SH-SY5Y (cell line): ENCODE data around the gene AFTPH.

Experiments
- GATA2 ChIP-seq: IDR thresholded peaks from 2 replicates; pipeline ENCODE4 v1.6.1; 2011; ENCODE audit warnings: mild to moderate bottlenecking, low read depth, low read length
- GATA3 ChIP-seq: IDR thresholded peaks from 2 replicates; pipeline ENCODE4 v1.6.1; 2011; ENCODE audit warnings: low read depth, mild to moderate bottlenecking, low read length, moderate library complexity

Gene AFTPH

GRCh38 chr2:64581777-64582539, 57.8 kb downstream of the AFTPH start:
- TF ChIP-seq GATA2 (no peak), GATA3 (no peak)

GRCh38 chr2:64582774-64583340, 58.7 kb downstream of the AFTPH start:
- no peak for TF ChIP-seq GATA3
- no peak for TF ChIP-seq GATA2

DNA sequence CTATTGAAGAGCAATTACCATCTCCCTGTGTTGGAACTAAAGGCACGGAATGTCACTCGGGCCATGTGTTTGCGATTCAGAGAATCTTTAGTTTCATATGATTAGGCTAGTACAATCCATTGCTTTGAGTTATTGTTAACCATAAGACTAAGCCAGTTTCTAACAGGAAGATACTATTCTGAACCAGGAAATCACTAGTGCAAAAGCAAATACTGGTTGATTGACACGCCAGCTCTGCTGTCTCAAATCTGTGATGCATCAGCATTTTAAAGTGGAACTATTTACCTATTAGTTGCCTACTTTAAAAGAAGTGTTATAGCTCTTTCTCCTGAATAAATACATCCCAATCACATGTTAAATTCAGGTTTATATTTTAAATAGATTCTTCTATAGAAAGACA, 61.9 kb downstream of the AFTPH start:
- TF ChIP-seq GATA3 (no peak), GATA2 (no peak)

GRCh38 chr2:64586883-64587481, 62.9 kb downstream of the AFTPH start:
- TF ChIP-seq GATA2: no peak
- TF ChIP-seq GATA3: no peak

GRCh38 chr2:64587561-64587960, 63.4 kb downstream of the AFTPH start:
- TF ChIP-seq GATA2 (no peak), GATA3 (no peak)

DNA sequence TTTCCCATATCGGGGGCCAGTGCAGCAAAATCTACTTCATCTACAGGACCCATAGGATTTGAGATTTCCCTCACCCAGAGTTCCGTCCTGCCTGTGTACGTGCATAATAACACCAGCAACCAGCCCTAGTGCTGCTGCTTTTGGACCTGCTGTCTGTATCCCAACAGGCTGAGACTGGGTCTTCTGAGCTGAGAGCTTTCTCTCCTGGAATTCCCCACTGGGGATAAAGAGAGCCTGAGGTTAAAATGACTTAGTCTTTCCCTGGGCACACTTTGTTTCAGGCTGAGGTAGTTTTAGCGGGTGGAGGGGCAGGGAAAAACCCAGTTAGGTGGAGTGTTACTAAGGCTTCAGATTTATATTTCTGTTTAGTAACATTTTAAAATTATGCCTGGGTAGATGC, 67.1 kb downstream of the AFTPH start:
- TF ChIP-seq GATA3: no peak
- TF ChIP-seq GATA2: no peak

DNA sequence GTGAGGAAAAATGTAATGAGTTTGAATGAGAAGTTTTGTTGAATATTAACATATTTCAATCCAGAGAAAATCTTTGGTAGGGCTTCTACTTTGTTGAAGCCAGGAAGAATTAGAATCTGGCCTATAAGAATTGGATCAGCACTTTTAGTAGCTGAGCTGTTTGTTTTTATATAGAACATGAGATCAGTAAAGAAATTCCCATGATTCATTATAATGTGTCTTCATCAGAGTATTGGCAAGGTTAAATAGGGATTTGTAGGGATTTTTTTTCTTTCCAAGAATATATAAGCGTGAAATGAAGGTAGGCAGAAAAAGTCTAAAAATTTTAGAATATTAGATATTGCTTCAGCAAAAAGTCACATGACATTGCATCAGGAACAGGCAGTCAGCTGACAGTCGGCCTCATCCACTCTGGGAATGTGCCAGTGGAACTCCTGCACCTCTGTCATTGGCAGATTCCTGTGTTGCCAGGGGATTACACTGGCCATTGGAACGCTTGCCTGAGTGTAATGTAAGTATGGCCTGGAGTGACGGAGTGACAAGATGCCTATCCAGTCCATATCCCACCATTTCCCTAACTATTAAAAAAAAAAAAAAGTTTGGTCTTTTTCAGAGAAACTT, 69.0 kb downstream of the AFTPH start:
- no peak for TF ChIP-seq GATA2
- TF ChIP-seq GATA3: no peak

- no peak for TF ChIP-seq GATA3
- TF ChIP-seq GATA2: no peak
Measured at GRCh38 chr2:64594226-64594989, 70.3 kb downstream of the AFTPH start.

- no peak for TF ChIP-seq GATA2
- no peak for TF ChIP-seq GATA3
Measured at GRCh38 chr2:64595397-64596176, 71.5 kb downstream of the AFTPH start.

GRCh38 chr2:64598226-64598625, 74.1 kb downstream of the AFTPH start:
- TF ChIP-seq GATA3 (no peak), GATA2 (no peak)

DNA sequence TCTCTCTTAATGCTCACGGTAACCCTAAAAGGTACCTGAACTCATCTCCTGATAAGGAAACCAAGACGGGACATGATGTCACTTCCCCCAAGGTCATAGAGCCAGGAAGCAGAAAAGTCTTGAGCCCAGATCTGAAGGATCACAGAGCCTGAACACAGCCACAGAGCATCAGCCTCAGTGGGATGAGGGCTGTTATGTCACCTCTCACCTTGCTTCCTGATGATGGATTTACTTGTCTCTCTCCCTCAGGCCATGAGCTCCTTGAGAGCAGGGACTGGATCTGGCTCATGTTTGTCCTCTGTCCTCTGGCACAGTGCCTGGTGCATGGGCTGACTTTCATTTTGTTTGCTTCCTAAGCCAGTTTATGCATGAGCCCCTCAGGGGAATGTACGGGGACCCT, 75.3 kb downstream of the AFTPH start:
- TF ChIP-seq GATA3 (no peak), GATA2 (no peak)

GRCh38 chr2:64601034-64601754, 77.1 kb downstream of the AFTPH start:
- TF ChIP-seq GATA3: no peak
- TF ChIP-seq GATA2: no peak

GRCh38 chr2:64601785-64602391, 77.8 kb downstream of the AFTPH start:
- no peak for TF ChIP-seq GATA3
- no peak for TF ChIP-seq GATA2
